ENCODE data around the gene GNS. TPM values are rescaled to one million over a fixed set of nuclear protein-coding genes. Genes with fewer than 3 reads are reported as not detected.

Gene GNS
- total RNA-seq, 1 experiment from 2014 or later: 57.5 TPM

- POLR2A ChIA-PET (ENCODE audit: low non-redundant PET): no interaction called here
- BruUV-seq (replicated peaks): no TSS peak
- no peaks in the 10 kb centered on the region for H3K9me3 ChIP-seq (ENCODE audit: low read depth, low read length, poor library complexity, severe bottlenecking)
- H3K27ac ChIP-seq (ENCODE audit: low read depth, low read length, poor library complexity, severe bottlenecking): no peak overlapping the region
- TF ChIP-seq CTCF (conservative IDR thresholded peaks at IDR 0.05; ENCODE audit: low read depth, low read length): no peak
- no peak for TF ChIP-seq EZH2 (IDR thresholded peaks at IDR 0.05; ENCODE audit: borderline replicate concordance, low read depth, low read length, poor library complexity, severe bottlenecking)
- no peak overlapping the region for H3K4me3 ChIP-seq (ENCODE audit: low read depth, low read length, poor library complexity, severe bottlenecking)
- H3K27me3 ChIP-seq (replicated peaks; ENCODE audit: insufficient read depth, low read depth, low read length, poor library complexity): no peaks in the 10 kb centered on the region
- no peak for DNase-seq (ENCODE audit: low spot score)
- intact Hi-C loops (cut with micrococcal nuclease; ENCODE audit: unreplicated experiment): no loop called here
- H3K4me1 ChIP-seq (ENCODE audit: insufficient read depth, low read length, poor library complexity, severe bottlenecking): peaks cover 34% of the 10 kb centered on the region
- CTCF ChIA-PET: interaction anchor here (1.0 kb wide), 1 partner anchor 13 kb away, joined by 4 read pairs; no protein-coding TSS in a partner anchor
- H3K36me3 ChIP-seq (ENCODE audit: insufficient read depth, low read length, poor library complexity, severe bottlenecking): no peaks in the 10 kb centered on the region
Measured at GRCh38 chr12:64685605-64686004, 73.6 kb downstream of the GNS start.

DNA sequence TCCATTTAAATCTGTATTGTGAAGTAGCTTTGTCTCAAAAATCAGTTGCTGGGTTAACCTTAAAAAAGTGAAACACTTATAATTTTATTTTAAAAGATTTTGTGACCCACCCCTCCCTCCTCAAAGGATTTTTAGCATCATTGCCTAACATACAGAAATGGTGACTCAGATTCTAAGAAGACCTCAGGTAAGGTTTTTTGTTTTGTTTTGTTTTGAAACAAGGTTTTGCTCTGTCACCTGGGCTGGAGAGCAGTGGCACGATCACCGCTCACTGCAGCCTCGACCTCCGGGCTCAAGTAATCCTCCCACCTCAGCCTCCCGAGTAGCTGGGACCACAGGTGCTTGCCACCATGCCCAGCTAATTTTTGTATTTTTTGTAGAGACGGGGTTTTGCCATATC lies 74.2 kb downstream of the GNS start:
- H3K9me3 ChIP-seq (ENCODE audit: low read depth, low read length, poor library complexity, severe bottlenecking): no peaks in the 10 kb centered on the region
- intact Hi-C loops (cut with micrococcal nuclease; ENCODE audit: unreplicated experiment): no loop called here
- POLR2A ChIA-PET (ENCODE audit: low non-redundant PET): no interaction called here
- peaks cover 38% of the 10 kb centered on the region for H3K4me1 ChIP-seq (ENCODE audit: insufficient read depth, low read length, poor library complexity, severe bottlenecking)
- H3K4me3 ChIP-seq (ENCODE audit: low read depth, low read length, poor library complexity, severe bottlenecking): no peak overlapping the region
- no peaks in the 10 kb centered on the region for H3K36me3 ChIP-seq (ENCODE audit: insufficient read depth, low read length, poor library complexity, severe bottlenecking)
- TF ChIP-seq EZH2 (IDR thresholded peaks at IDR 0.05; ENCODE audit: borderline replicate concordance, low read depth, low read length, poor library complexity, severe bottlenecking) (no peak), CTCF (conservative IDR thresholded peaks at IDR 0.05; ENCODE audit: low read depth, low read length) (no peak)
- CTCF ChIA-PET: no interaction called here
- no TSS peak for BruUV-seq (replicated peaks)
- no peak for DNase-seq (ENCODE audit: low spot score)
- no peak overlapping the region for H3K27ac ChIP-seq (ENCODE audit: low read depth, low read length, poor library complexity, severe bottlenecking)
- H3K27me3 ChIP-seq (replicated peaks; ENCODE audit: insufficient read depth, low read depth, low read length, poor library complexity): no peaks in the 10 kb centered on the region

- BruUV-seq (replicated peaks): no TSS peak
- intact Hi-C loops (cut with micrococcal nuclease; ENCODE audit: unreplicated experiment): no loop called here
- no peak for DNase-seq (ENCODE audit: low spot score)
- ChIA-PET CTCF (interaction anchor here (1.1 kb wide), 1 partner anchor 14 kb away, joined by 12 read pairs; no protein-coding TSS in a partner anchor), POLR2A (ENCODE audit: low non-redundant PET) (no interaction called here)
- Histone ChIP-seq H3K9me3 (ENCODE audit: low read depth, low read length, poor library complexity, severe bottlenecking) (no peaks in the 10 kb centered on the region), H3K27ac (ENCODE audit: low read depth, low read length, poor library complexity, severe bottlenecking) (peak overlapping the region; percentile 73), H3K4me3 (ENCODE audit: low read depth, low read length, poor library complexity, severe bottlenecking) (no peak overlapping the region), H3K36me3 (ENCODE audit: insufficient read depth, low read length, poor library complexity, severe bottlenecking) (no peaks in the 10 kb centered on the region), H3K27me3 (replicated peaks; ENCODE audit: insufficient read depth, low read depth, low read length, poor library complexity) (no peaks in the 10 kb centered on the region), H3K4me1 (ENCODE audit: insufficient read depth, low read length, poor library complexity, severe bottlenecking) (peaks cover 46% of the 10 kb centered on the region)
- TF ChIP-seq CTCF (conservative IDR thresholded peaks at IDR 0.05; ENCODE audit: low read depth, low read length): no peak
- no peak for TF ChIP-seq EZH2 (IDR thresholded peaks at IDR 0.05; ENCODE audit: borderline replicate concordance, low read depth, low read length, poor library complexity, severe bottlenecking)
Measured at GRCh38 chr12:64683816-64684543, 75.2 kb downstream of the GNS start.

Measured in A673 (cell line).